HFFc6 (cell line): Measurements from ENCODE around the gene LHX4. TPM values are rescaled to one million over a fixed set of nuclear protein-coding genes. Genes with fewer than 3 reads are reported as not detected.

Experiments
- DNase-seq: peaks from one replicate; pipeline ENCODE4 v3.0.0-alpha.2; 2018
- H3K27ac Mint-ChIP-seq: 2 replicates; pipeline ENCODE4 v1.8.0; 2020; ENCODE audit warnings: mild to moderate bottlenecking, mixed read lengths
- H3K27me3 Mint-ChIP-seq: 2 replicates; pipeline ENCODE4 v1.8.0; 2021; ENCODE audit warnings: mild to moderate bottlenecking, moderate library complexity, mixed read lengths; ENCODE audit not compliant: insufficient read depth
- H3K36me3 Mint-ChIP-seq: 2 replicates; pipeline ENCODE4 v1.8.0; 2021; ENCODE audit warnings: low read depth, mixed read lengths
- H3K4me1 Mint-ChIP-seq: 2 replicates; pipeline ENCODE4 v1.8.0; 2020; ENCODE audit warnings: low read depth, mixed read lengths
- H3K4me3 Mint-ChIP-seq: 2 replicates; pipeline ENCODE4 v1.8.0; 2020; ENCODE audit warnings: mild to moderate bottlenecking, moderate library complexity, mixed read lengths
- H3K9me3 Mint-ChIP-seq: 2 replicates; pipeline ENCODE4 v1.8.0; 2020; ENCODE audit warnings: mild to moderate bottlenecking, mixed read lengths
- total RNA-seq, 6 experiments: library from RNA; stranded (reverse); fragmentation: NEBNext Ultra II Directional; extraction: Animal tissue kit (Norgen Biotek cat#: 25700); gene quantifications; 2 replicates in 1 of 6; 3 replicates in 5 of 6; pipeline ENCODE4 v1.2.3, GENCODE V29; 2021
- TF ChIP-seq, protein P1 (sequence below): fragments of 200-600 bp; sonication (generic); IDR thresholded peaks from 2 replicates; pipeline ENCODE4 v1.5.0; 2021; ENCODE audit warnings: antibody characterized with exemption, mild to moderate bottlenecking

LHX4 gene
- total RNA-seq, 6 experiments from 2014 or later: 0.28 to 0.71 (median 0.41) TPM

GRCh38 chr1:180258935-180259334 is 28.9 kb downstream of the LHX4 start:
- Mint-ChIP-seq H3K4me1 (no peaks in the 10 kb centered on the region), H3K27ac (no peak overlapping the region), H3K4me3 (no peak overlapping the region), H3K9me3 (no peaks in the 10 kb centered on the region), H3K36me3 (no peaks in the 10 kb centered on the region), H3K27me3 (peaks cover 22% of the 10 kb centered on the region)
- no peak for DNase-seq
- TF ChIP-seq, protein P1, sequence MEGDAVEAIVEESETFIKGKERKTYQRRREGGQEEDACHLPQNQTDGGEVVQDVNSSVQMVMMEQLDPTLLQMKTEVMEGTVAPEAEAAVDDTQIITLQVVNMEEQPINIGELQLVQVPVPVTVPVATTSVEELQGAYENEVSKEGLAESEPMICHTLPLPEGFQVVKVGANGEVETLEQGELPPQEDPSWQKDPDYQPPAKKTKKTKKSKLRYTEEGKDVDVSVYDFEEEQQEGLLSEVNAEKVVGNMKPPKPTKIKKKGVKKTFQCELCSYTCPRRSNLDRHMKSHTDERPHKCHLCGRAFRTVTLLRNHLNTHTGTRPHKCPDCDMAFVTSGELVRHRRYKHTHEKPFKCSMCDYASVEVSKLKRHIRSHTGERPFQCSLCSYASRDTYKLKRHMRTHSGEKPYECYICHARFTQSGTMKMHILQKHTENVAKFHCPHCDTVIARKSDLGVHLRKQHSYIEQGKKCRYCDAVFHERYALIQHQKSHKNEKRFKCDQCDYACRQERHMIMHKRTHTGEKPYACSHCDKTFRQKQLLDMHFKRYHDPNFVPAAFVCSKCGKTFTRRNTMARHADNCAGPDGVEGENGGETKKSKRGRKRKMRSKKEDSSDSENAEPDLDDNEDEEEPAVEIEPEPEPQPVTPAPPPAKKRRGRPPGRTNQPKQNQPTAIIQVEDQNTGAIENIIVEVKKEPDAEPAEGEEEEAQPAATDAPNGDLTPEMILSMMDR: no peak

GRCh38 chr1:180259431-180260338 is 29.6 kb downstream of the LHX4 start:
- Mint-ChIP-seq H3K4me1 (no peaks in the 10 kb centered on the region), H3K27ac (no peak overlapping the region), H3K9me3 (no peaks in the 10 kb centered on the region), H3K36me3 (no peaks in the 10 kb centered on the region), H3K4me3 (no peak overlapping the region), H3K27me3 (peaks cover 29% of the 10 kb centered on the region)
- no peak for DNase-seq
- TF ChIP-seq, protein P1: no peak

- H3K9me3 Mint-ChIP-seq: no peaks in the 10 kb centered on the region
- H3K4me1 Mint-ChIP-seq: no peaks in the 10 kb centered on the region
- DNase-seq: no peak
- no peaks in the 10 kb centered on the region for H3K36me3 Mint-ChIP-seq
- TF ChIP-seq, protein P1: no peak
- peaks cover 30% of the 10 kb centered on the region for H3K27me3 Mint-ChIP-seq
- no peak overlapping the region for H3K27ac Mint-ChIP-seq
- no peak overlapping the region for H3K4me3 Mint-ChIP-seq
Measured at GRCh38 chr1:180260541-180260940, 30.5 kb downstream of the LHX4 start.

GRCh38 chr1:180261030-180261429 is 31.0 kb downstream of the LHX4 start:
- Mint-ChIP-seq H3K27ac (no peak overlapping the region), H3K36me3 (no peaks in the 10 kb centered on the region), H3K4me1 (no peaks in the 10 kb centered on the region), H3K4me3 (no peak overlapping the region), H3K27me3 (peaks cover 30% of the 10 kb centered on the region), H3K9me3 (no peaks in the 10 kb centered on the region)
- TF ChIP-seq, protein P1: no peak
- no peak for DNase-seq

- no peak for DNase-seq
- no peak overlapping the region for H3K27ac Mint-ChIP-seq
- peaks cover 30% of the 10 kb centered on the region for H3K27me3 Mint-ChIP-seq
- TF ChIP-seq, protein P1: no peak
- no peaks in the 10 kb centered on the region for H3K9me3 Mint-ChIP-seq
- H3K4me1 Mint-ChIP-seq: no peaks in the 10 kb centered on the region
- no peaks in the 10 kb centered on the region for H3K36me3 Mint-ChIP-seq
- H3K4me3 Mint-ChIP-seq: no peak overlapping the region
Measured at GRCh38 chr1:180261524-180262155, 31.6 kb downstream of the LHX4 start.
